ENCODE measurements around the gene OR10V1. TPM values are rescaled to one million over a fixed set of nuclear protein-coding genes. Genes with fewer than 3 reads are reported as not detected.
A peak's percentile ranks its signal among the peaks of the same experiment; 100 is the strongest.

OR10V1 gene
- total RNA-seq, 3 donors from 2014 or later (not counting 1 experiment from before 2014, with no cell fraction given), result not detected

GRCh38 chr11:59755701-59756557 is 42.3 kb upstream of the OR10V1 start:
- H3K27ac ChIP-seq (ENCODE audit: low read length), result peak overlapping the region; percentile 60
- H3K27me3 ChIP-seq (ENCODE audit: control insufficient read depth, insufficient read depth, low read length), result no peaks in the 10 kb centered on the region
- DNase-seq, result peak; percentile 58 to 64
- no peaks in the 10 kb centered on the region for H3K36me3 ChIP-seq (ENCODE audit: control insufficient read depth, insufficient read depth, low read length)
- WGBS (ENCODE audit: insufficient coverage), result 3% methylated on average over 19 of the region's 23 CpGs
- no peaks in the 10 kb centered on the region for H3K9me3 ChIP-seq (ENCODE audit: control insufficient read depth, insufficient read depth, low read length)
- H3K4me1 ChIP-seq (ENCODE audit: control insufficient read depth, insufficient read depth, low read length), result peaks cover 27% of the 10 kb centered on the region
- intact Hi-C loops (cut with micrococcal nuclease), result loop anchor here (2.0 kb wide), 1 partner anchor 55 kb away; the partner anchor contains the start of gene MRPL16
- H3K27ac Mint-ChIP-seq, result peak overlapping the region; percentile 62 to 84
- H3K36me3 Mint-ChIP-seq, result no peaks in the 10 kb centered on the region
- H3K27me3 Mint-ChIP-seq (ENCODE audit: low read depth in 2 of 2), result no peaks in the 10 kb centered on the region
- peak; percentile 61 to 78 (median 63) for ATAC-seq
- TF ChIP-seq, protein P1, sequence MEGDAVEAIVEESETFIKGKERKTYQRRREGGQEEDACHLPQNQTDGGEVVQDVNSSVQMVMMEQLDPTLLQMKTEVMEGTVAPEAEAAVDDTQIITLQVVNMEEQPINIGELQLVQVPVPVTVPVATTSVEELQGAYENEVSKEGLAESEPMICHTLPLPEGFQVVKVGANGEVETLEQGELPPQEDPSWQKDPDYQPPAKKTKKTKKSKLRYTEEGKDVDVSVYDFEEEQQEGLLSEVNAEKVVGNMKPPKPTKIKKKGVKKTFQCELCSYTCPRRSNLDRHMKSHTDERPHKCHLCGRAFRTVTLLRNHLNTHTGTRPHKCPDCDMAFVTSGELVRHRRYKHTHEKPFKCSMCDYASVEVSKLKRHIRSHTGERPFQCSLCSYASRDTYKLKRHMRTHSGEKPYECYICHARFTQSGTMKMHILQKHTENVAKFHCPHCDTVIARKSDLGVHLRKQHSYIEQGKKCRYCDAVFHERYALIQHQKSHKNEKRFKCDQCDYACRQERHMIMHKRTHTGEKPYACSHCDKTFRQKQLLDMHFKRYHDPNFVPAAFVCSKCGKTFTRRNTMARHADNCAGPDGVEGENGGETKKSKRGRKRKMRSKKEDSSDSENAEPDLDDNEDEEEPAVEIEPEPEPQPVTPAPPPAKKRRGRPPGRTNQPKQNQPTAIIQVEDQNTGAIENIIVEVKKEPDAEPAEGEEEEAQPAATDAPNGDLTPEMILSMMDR (IDR thresholded peaks at IDR 0.05), result no peak
- H3K4me1 Mint-ChIP-seq, result peaks cover 42 to 47% of the 10 kb centered on the region in 2 donors
- no peaks in the 10 kb centered on the region for H3K9me3 Mint-ChIP-seq
- peak overlapping the region; percentile 70 for H3K4me3 ChIP-seq (ENCODE audit: low read length)
- H3K4me3 Mint-ChIP-seq, result peak overlapping the region; percentile 96

DNA sequence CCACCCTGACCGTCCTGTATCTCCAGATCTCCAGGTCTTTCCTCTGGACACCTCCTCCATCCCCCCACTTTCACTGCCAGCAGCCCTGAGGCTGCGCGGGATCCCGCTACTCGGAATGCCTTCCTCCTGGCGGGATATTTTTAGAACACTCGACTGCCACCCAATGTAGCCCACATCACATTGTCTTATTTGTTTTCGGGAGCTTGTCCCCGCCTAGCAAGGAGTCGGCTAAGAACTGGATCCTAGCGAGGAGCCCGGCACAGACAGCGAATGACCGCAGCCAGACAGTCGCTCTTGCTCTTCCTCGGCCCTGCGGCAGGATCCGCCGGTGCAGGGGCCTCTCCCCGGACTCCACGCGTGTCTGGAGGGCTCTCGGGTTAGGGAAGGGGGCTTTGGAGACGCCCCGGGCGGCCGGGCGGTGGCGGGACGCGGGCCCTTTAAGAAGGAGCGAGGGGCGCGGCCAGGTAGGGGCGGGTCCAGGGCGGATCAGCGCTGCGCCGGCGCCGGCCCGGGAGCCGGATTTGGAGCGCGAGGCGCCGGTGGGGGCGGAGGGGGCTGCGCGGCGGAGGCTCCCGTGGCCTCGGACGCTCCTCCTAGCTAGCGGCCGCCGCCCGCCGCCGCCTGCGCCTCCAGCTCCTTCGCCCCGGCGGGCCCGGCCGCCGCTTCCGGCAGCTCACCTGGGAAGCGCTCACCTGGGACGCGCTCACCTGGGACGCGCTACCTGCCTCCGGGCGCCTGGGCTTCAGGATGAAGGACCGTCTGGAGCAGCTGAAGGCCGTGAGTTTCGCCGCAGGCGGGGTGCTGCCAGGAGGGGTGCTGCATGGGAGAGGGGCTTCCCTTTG is 41.4 kb upstream of the OR10V1 start, which contains the start of gene STX3:
Gene STX3 (plus strand): TSS at position 518 of the 842 bp plus-strand sequence. CDS start 230 bp downstream, at position 748.
- Histone ChIP-seq H3K9me3 (ENCODE audit: control insufficient read depth, insufficient read depth, low read length) (no peaks in the 10 kb centered on the region), H3K27ac (ENCODE audit: low read length) (peak within 1 kb of the TSS; percentile 60), H3K4me1 (ENCODE audit: control insufficient read depth, insufficient read depth, low read length) (peaks cover 27% of the 10 kb centered on the region), H3K36me3 (ENCODE audit: control insufficient read depth, insufficient read depth, low read length) (no peaks in the 10 kb centered on the region), H3K4me3 (ENCODE audit: low read length) (peak within 1 kb of the TSS; percentile 74), H3K27me3 (ENCODE audit: control insufficient read depth, insufficient read depth, low read length) (no peaks in the 10 kb centered on the region)
- intact Hi-C loops (cut with micrococcal nuclease), result loop anchor here (1.0 to 5.0 kb wide), 3 partner anchors 47 to 437 kb away; partner anchors contain the start of gene MRPL16
- TF ChIP-seq, protein P1 (IDR thresholded peaks at IDR 0.05), result no peak
- Mint-ChIP-seq H3K27me3 (ENCODE audit: low read depth in 2 of 2) (peaks cover 0 to 3% of the 10 kb centered on the region in 2 donors), H3K27ac (peak within 1 kb of the TSS; percentile 80 to 84), H3K9me3 (no peaks in the 10 kb centered on the region), H3K36me3 (no peaks in the 10 kb centered on the region), H3K4me3 (peak within 1 kb of the TSS; percentile 96), H3K4me1 (peaks cover 42 to 47% of the 10 kb centered on the region in 2 donors)
- DNase-seq, result peak; percentile 61 to 83
- peak; percentile 77 to 85 (median 84) for ATAC-seq
- WGBS (ENCODE audit: insufficient coverage), result under 1% methylated on average over 80 of the region's 80 CpGs

- Mint-ChIP-seq H3K4me3 (peak overlapping the region; percentile 96), H3K27ac (peak overlapping the region; percentile 80 to 84), H3K36me3 (no peaks in the 10 kb centered on the region), H3K4me1 (peaks cover 42 to 47% of the 10 kb centered on the region in 2 donors), H3K9me3 (no peaks in the 10 kb centered on the region), H3K27me3 (ENCODE audit: low read depth in 2 of 2) (peaks cover under 1 to 3% of the 10 kb centered on the region in 2 donors)
- WGBS (ENCODE audit: insufficient coverage), result under 1% methylated on average over 20 of the region's 20 CpGs
- ATAC-seq (peak in 1 of 3 donors; percentile 19), DNase-seq (peak; percentile 25 to 58)
- H3K36me3 ChIP-seq (ENCODE audit: control insufficient read depth, insufficient read depth, low read length), result no peaks in the 10 kb centered on the region
- H3K4me1 ChIP-seq (ENCODE audit: control insufficient read depth, insufficient read depth, low read length), result peaks cover 27% of the 10 kb centered on the region
- H3K27ac ChIP-seq (ENCODE audit: low read length), result no peak overlapping the region
- intact Hi-C loops (cut with micrococcal nuclease), result loop anchor here (1.0 to 5.0 kb wide), 3 partner anchors 48 to 438 kb away; partner anchors contain the start of gene MRPL16
- H3K9me3 ChIP-seq (ENCODE audit: control insufficient read depth, insufficient read depth, low read length), result no peaks in the 10 kb centered on the region
- TF ChIP-seq, protein P1 (IDR thresholded peaks at IDR 0.05), result no peak
- no peaks in the 10 kb centered on the region for H3K27me3 ChIP-seq (ENCODE audit: control insufficient read depth, insufficient read depth, low read length)
- peak overlapping the region; percentile 74 for H3K4me3 ChIP-seq (ENCODE audit: low read length)
These were observed 40.8 kb upstream of the OR10V1 start for GRCh38 chr11:59754494-59754858.

Measured in natural killer cell (primary cell).